ENCODE data around the gene PDAP1.
"Not testable (repeated sequence)": the region's sequence is repeated elsewhere in the genome, so short reads cannot be mapped to it uniquely, and the experiment has no call there.

Gene PDAP1

GRCh38 chr7:99357701-99358490, 50.5 kb downstream of the PDAP1 start:
- in situ Hi-C loops (cut with MboI; ENCODE audit: low pct_unique_long_range_greater_than_20kb, low sequenced_read_pairs, unreplicated experiment), result no loop called here
- no peak for TF ChIP-seq CTCF (IDR thresholded peaks at IDR 0.05; ENCODE audit: extremely low read depth, insufficient read depth, missing control alignments)

GRCh38 chr7:99355098-99355497, 53.3 kb downstream of the PDAP1 start:
- no peak for DNase-seq (ENCODE audit: low spot score)
- TF ChIP-seq CTCF (IDR thresholded peaks at IDR 0.05; ENCODE audit: extremely low read depth, insufficient read depth, missing control alignments), result no peak
- in situ Hi-C loops (cut with MboI; ENCODE audit: low pct_unique_long_range_greater_than_20kb, low sequenced_read_pairs, unreplicated experiment), result no loop called here

More at GRCh38 chr7:99357701-99358490, 50.5 kb downstream of the PDAP1 start:
- DNase-seq (ENCODE audit: low spot score), result no peak

- TF ChIP-seq CTCF (IDR thresholded peaks at IDR 0.05; ENCODE audit: extremely low read depth, insufficient read depth, missing control alignments), result no peak
- in situ Hi-C loops (cut with MboI; ENCODE audit: low pct_unique_long_range_greater_than_20kb, low sequenced_read_pairs, unreplicated experiment), result no loop called here
- DNase-seq (ENCODE audit: low spot score), result no peak
Measured at GRCh38 chr7:99352247-99352646, 56.1 kb downstream of the PDAP1 start.

GRCh38 chr7:99350641-99351040, 57.8 kb downstream of the PDAP1 start:
- DNase-seq (ENCODE audit: low spot score); in situ Hi-C loops (cut with MboI; ENCODE audit: low pct_unique_long_range_greater_than_20kb, low sequenced_read_pairs, unreplicated experiment): not testable (repeated sequence)
